ENCODE data around the gene CLIP1. TPM values are rescaled to one million over a fixed set of nuclear protein-coding genes. Genes with fewer than 3 reads are reported as not detected.
"Not testable (repeated sequence)": the region's sequence is repeated elsewhere in the genome, so short reads cannot be mapped to it uniquely, and the experiment has no call there.

Gene CLIP1
- total and polyA plus RNA-seq, 2 of the 8 experiments (the other 6 are each of a cell fraction or from before 2014, with no cell fraction given): 19.0 to 27.6 TPM

DNA sequence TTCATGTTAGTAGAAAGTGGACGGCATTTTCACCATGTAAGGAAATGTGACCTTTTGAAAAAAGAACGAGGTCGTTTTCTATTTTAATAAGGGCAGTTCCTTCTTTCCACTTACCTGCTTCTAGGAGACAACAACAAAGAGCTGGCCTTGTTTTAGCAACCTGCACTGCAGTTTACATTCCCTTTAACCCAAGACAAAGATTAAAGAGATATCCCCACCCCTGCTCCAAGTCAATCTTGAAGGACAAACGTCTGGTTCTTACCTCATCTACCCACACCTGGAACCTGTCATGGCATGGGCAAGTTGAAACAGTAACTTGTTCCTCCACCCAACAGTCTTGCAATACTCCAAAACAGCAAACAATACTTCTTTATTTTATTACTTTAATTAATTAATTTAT, 45.5 kb upstream of the CLIP1 start (continued):
- no peak for TF ChIP-seq GTF2F1 (IDR thresholded peaks at IDR 0.05; ENCODE audit: borderline replicate concordance, low read depth, low read length)
- TF ChIP-seq CHD2 (IDR thresholded peaks at IDR 0.05; ENCODE audit: low read length): no peak
- no peak for TF ChIP-seq HDAC2 (IDR thresholded peaks at IDR 0.05; ENCODE audit: borderline replicate concordance in 1 of 2, low read depth in 2 of 2, low read length in 2 of 2)
- TF ChIP-seq PHF8 (conservative IDR thresholded peaks at IDR 0.05; ENCODE audit: low read depth, low read length): no peak
- TF ChIP-seq TAF1 (IDR thresholded peaks at IDR 0.05; ENCODE audit: low read depth, low read length): no peak
- no peak for TF ChIP-seq CBX5 (IDR thresholded peaks at IDR 0.05; ENCODE audit: low read depth, low read length)
- TF ChIP-seq NRF1 (IDR thresholded peaks at IDR 0.05; ENCODE audit: low read depth, low read length): no peak
- no peak for TF ChIP-seq CBX8 (IDR thresholded peaks at IDR 0.05; ENCODE audit: borderline replicate concordance, low read depth, low read length)

GRCh38 chr12:122464317-122465042, 42.0 kb upstream of the CLIP1 start:
- H4K91ac ChIP-seq (replicated peaks; ENCODE audit: insufficient read length, low read length); H3K36me3 ChIP-seq (ENCODE audit: control insufficient read depth in 2 of 4, insufficient read depth in 4 of 4, low read length in 3 of 4); H3K4ac ChIP-seq (replicated peaks; ENCODE audit: insufficient read length, low read depth, low read length); H2AK5ac ChIP-seq (ENCODE audit: low read depth, low read length); H2BK12ac ChIP-seq (ENCODE audit: low read depth, low read length); DNase-seq (ENCODE audit: low read depth in 1 of 2, low spot score in 2 of 2); H3K4me2 ChIP-seq (ENCODE audit: insufficient read depth in 1 of 2, low read depth in 2 of 2, low read length in 2 of 2); H3K27me3 ChIP-seq (replicated peaks in 1 of 4; ENCODE audit: control insufficient read depth in 3 of 4, extremely low read depth in 1 of 4, insufficient read depth in 3 of 4, low read length in 3 of 4); H3K9ac ChIP-seq (replicated peaks in 1 of 4; ENCODE audit: extremely low read depth in 1 of 4, low read depth in 3 of 4, low read length in 3 of 4); H3K56ac ChIP-seq (replicated peaks; ENCODE audit: insufficient read length, low read depth, low read length); H2BK120ac ChIP-seq (replicated peaks; ENCODE audit: low read depth, low read length); H3K27ac ChIP-seq (ENCODE audit: low read depth, low read length); H3K23ac ChIP-seq (ENCODE audit: insufficient read length); POLR2A ChIA-PET (ENCODE audit: partially characterized antibody); H4K5ac ChIP-seq (ENCODE audit: insufficient read length, low read depth, low read length); H2BK5ac ChIP-seq (ENCODE audit: low read depth, low read length); H4K8ac ChIP-seq (ENCODE audit: extremely low read depth, insufficient read depth, low read length); H3K14ac ChIP-seq (ENCODE audit: insufficient read length); FAIRE-seq; H2BK15ac ChIP-seq (ENCODE audit: low read length); H4K20me1 ChIP-seq (replicated peaks in 1 of 2; ENCODE audit: control insufficient read depth in 1 of 2, insufficient read depth in 2 of 2, low read length in 2 of 2); H3K79me2 ChIP-seq (ENCODE audit: control insufficient read depth in 1 of 2, insufficient read depth in 2 of 2, low read length in 2 of 2); H3K18ac ChIP-seq (ENCODE audit: extremely low read depth, low read length); H3K9me3 ChIP-seq (ENCODE audit: insufficient read depth in 2 of 2, low read depth in 1 of 2, low read length in 1 of 2); H2BK20ac ChIP-seq (ENCODE audit: low read length); H2AFZ ChIP-seq (ENCODE audit: low read length); H3K79me1 ChIP-seq (ENCODE audit: low read depth, low read length); H3K23me2 ChIP-seq (ENCODE audit: low read depth, low read length); H3K4me3 ChIP-seq (ENCODE audit: extremely low read depth in 1 of 4, insufficient read depth in 2 of 4, low read depth in 3 of 4, low read length in 4 of 4); H3K4me1 ChIP-seq (replicated peaks in 1 of 4; ENCODE audit: control insufficient read depth in 3 of 4, insufficient read depth in 4 of 4, low read length in 3 of 4): not testable (repeated sequence)
- CTCF ChIA-PET (ENCODE audit: partially characterized antibody): interaction anchor here (1.0 to 1.2 kb wide), 2 partner anchors 35 to 63 kb away, joined by 3 read pairs; no protein-coding TSS in a partner anchor
- WGBS, 2 experiments (ENCODE audit: extremely low coverage in 1 of 2, insufficient coverage in 1 of 2, insufficient read length in 1 of 2, insufficient replicate concordance in 2 of 2, low coverage in 1 of 2, low lambda C conversion rate in 2 of 2, missing lambda C conversion rate in 1 of 2): 97% methylated on average over 17 of the region's 17 CpGs; no CpG with 5 or more reads in 1 of the 2 experiments

Measured in H1 (cell line).